Suprapubic skin (tissue), 4 donors: ENCODE measurements around the gene BMS1. TPM values are rescaled to one million over a fixed set of nuclear protein-coding genes. Genes with fewer than 3 reads are reported as not detected.

Experiments
- DNase-seq, 2 donors: peaks; one replicate each; pipeline ENCODE4 v3.0.0-alpha.2; 2019; ENCODE audit warnings: low spot score in 2 of 2
- H3K27ac ChIP-seq: fragments of 200-600 bp; sonication (generic); one replicate; pipeline ENCODE4 v1.5.1; 2019
- H3K27me3 ChIP-seq: fragments of 200-600 bp; sonication (generic); one replicate; pipeline ENCODE4 v1.5.1; 2019
- H3K36me3 ChIP-seq: fragments of 200-600 bp; sonication (generic); one replicate; pipeline ENCODE4 v1.5.1; 2019
- H3K4me1 ChIP-seq: fragments of 200-600 bp; sonication (generic); one replicate; pipeline ENCODE4 v1.5.1; 2019
- H3K4me3 ChIP-seq: fragments of 200-600 bp; sonication (generic); one replicate; pipeline ENCODE4 v1.5.1; 2019; ENCODE audit warnings: mild to moderate bottlenecking
- H3K9me3 ChIP-seq: fragments of 200-600 bp; sonication (generic); one replicate; pipeline ENCODE4 v1.5.1; 2019
- CTCF ChIP-seq, 2 donors: fragments of 200-600 bp in 1 of 2; fragments of 450-650 bp in 1 of 2; sonication (generic) in 1 of 2; IDR thresholded peaks; one replicate each; pipeline ENCODE4 v1.5.1; 2016 to 2019; ENCODE audit warnings: antibody characterized with exemption in 2 of 2, mild to moderate bottlenecking in 1 of 2, moderate library complexity in 1 of 2
- EP300 ChIP-seq: sonication (generic); formaldehyde crosslinking; IDR thresholded peaks from one replicate; pipeline ENCODE4 v1.6.1; 2017; ENCODE audit warnings: antibody characterized with exemption
- POLR2A ChIP-seq, 2 donors: fragments of 450-650 bp; IDR thresholded peaks; one replicate each; pipeline ENCODE4 v1.6.1; 2017; ENCODE audit warnings: antibody characterized with exemption in 2 of 2, mild to moderate bottlenecking in 2 of 2, moderate library complexity in 2 of 2
- POLR2AphosphoS5 ChIP-seq, 3 donors: sonication (generic); formaldehyde crosslinking; IDR thresholded peaks; one replicate each; pipeline ENCODE4 v1.6.1; 2017; ENCODE audit warnings: antibody characterized with exemption in 3 of 3
- whole genome bisulfite sequencing: methylation state at CpG from one replicate; pipeline ENCODE4 v1.1.5; 2018; 5-methylcytosine and 5-hydroxymethylcytosine counted together
- total RNA-seq, 4 donors: library from RNA; depleted of rRNA; stranded (reverse); fragments of >200 nt; gene quantifications; one replicate each; pipeline ENCODE4 v1.1.0, GENCODE V29; 2016

Gene BMS1
- total RNA-seq, 4 donors from 2014 or later = 15.8 to 20.4 (median 17.4) TPM

GRCh38 chr10:42776681-42777080 lies 5.9 kb upstream of the BMS1 start:
- Histone ChIP-seq H3K4me1 (peaks cover 12% of the 10 kb centered on the region), H3K4me3 (no peak overlapping the region), H3K27ac (no peak overlapping the region), H3K27me3 (peaks cover 5% of the 10 kb centered on the region), H3K36me3 (no peaks in the 10 kb centered on the region), H3K9me3 (no peaks in the 10 kb centered on the region)
- TF ChIP-seq CTCF (IDR thresholded peaks at IDR 0.05) = no peak
- no peak for TF ChIP-seq EP300
- no peak for TF ChIP-seq POLR2AphosphoS5 (IDR thresholded peaks at IDR 0.05)
- no peak for TF ChIP-seq POLR2A (IDR thresholded peaks at IDR 0.05)
- 40% methylated on average over 1 of the region's 1 CpG for WGBS
- no peak for DNase-seq

- peaks cover 30% of the 10 kb centered on the region for H3K4me1 ChIP-seq
- 86% methylated on average over 4 of the region's 4 CpGs for WGBS
- peaks cover 3% of the 10 kb centered on the region for H3K36me3 ChIP-seq
- no peaks in the 10 kb centered on the region for H3K9me3 ChIP-seq
- DNase-seq = no peak
- TF ChIP-seq EP300 (no peak), POLR2A (IDR thresholded peaks at IDR 0.05) (no peak), POLR2AphosphoS5 (IDR thresholded peaks at IDR 0.05) (no peak), CTCF (IDR thresholded peaks at IDR 0.05) (no peak)
- H3K27ac ChIP-seq = no peak overlapping the region
- no peaks in the 10 kb centered on the region for H3K27me3 ChIP-seq
- H3K4me3 ChIP-seq = no peak overlapping the region
These were observed 2.1 kb upstream of the BMS1 start for GRCh38 chr10:42780456-42780855.

- no peaks in the 10 kb centered on the region for H3K9me3 ChIP-seq
- WGBS = 25% methylated on average over 18 of the region's 18 CpGs
- H3K4me1 ChIP-seq = peaks cover 22% of the 10 kb centered on the region
- no peak for DNase-seq
- H3K27me3 ChIP-seq = no peaks in the 10 kb centered on the region
- peak overlapping the region; percentile 97 for H3K27ac ChIP-seq
- H3K4me3 ChIP-seq = peak overlapping the region; percentile 88
- TF ChIP-seq POLR2AphosphoS5 (IDR thresholded peaks at IDR 0.05) (no peak), EP300 (no peak), CTCF (IDR thresholded peaks at IDR 0.05) (no peak), POLR2A (IDR thresholded peaks at IDR 0.05) (no peak)
- peaks cover 16% of the 10 kb centered on the region for H3K36me3 ChIP-seq
These were observed 626 bp upstream of the BMS1 start for GRCh38 chr10:42781893-42782445.

GRCh38 chr10:42783181-42783549 lies 570 bp downstream of the BMS1 start:
- Histone ChIP-seq H3K9me3 (no peaks in the 10 kb centered on the region), H3K4me1 (peaks cover 22% of the 10 kb centered on the region), H3K36me3 (peaks cover 24% of the 10 kb centered on the region), H3K4me3 (peak overlapping the region; percentile 88), H3K27ac (peak overlapping the region; percentile 97), H3K27me3 (no peaks in the 10 kb centered on the region)
- WGBS = 3% methylated on average over 11 of the region's 11 CpGs
- TF ChIP-seq POLR2A (IDR thresholded peaks at IDR 0.05) (no peak), EP300 (no peak), POLR2AphosphoS5 (IDR thresholded peaks at IDR 0.05) (no peak), CTCF (IDR thresholded peaks at IDR 0.05) (no peak)
- DNase-seq = no peak

- TF ChIP-seq POLR2AphosphoS5 (IDR thresholded peaks at IDR 0.05) (no peak), EP300 (no peak), CTCF (IDR thresholded peaks at IDR 0.05) (no peak), POLR2A (IDR thresholded peaks at IDR 0.05) (no peak)
- no peak for DNase-seq
- H3K9me3 ChIP-seq = no peaks in the 10 kb centered on the region
- H3K4me1 ChIP-seq = peaks cover 22% of the 10 kb centered on the region
- 83% methylated on average over 6 of the region's 6 CpGs for WGBS
- H3K4me3 ChIP-seq = no peak overlapping the region
- H3K27ac ChIP-seq = no peak overlapping the region
- no peaks in the 10 kb centered on the region for H3K27me3 ChIP-seq
- peaks cover 49% of the 10 kb centered on the region for H3K36me3 ChIP-seq
These were observed 3.2 kb downstream of the BMS1 start for GRCh38 chr10:42785759-42786158.
